Measurements from ENCODE around the gene ABCC2. TPM values are rescaled to one million over a fixed set of nuclear protein-coding genes. Genes with fewer than 3 reads are reported as not detected.

ABCC2 gene
- total and polyA plus RNA-seq, 9 of the 15 experiments (the other 6 are each of a cell fraction or from before 2014, with no cell fraction given): 0.03 to 0.18 (median 0.10) TPM; not detected in 1

- no peaks in the 10 kb centered on the region for H3K79me2 ChIP-seq (ENCODE audit: control insufficient read depth, insufficient read depth, low read length)
- H3K9me3 ChIP-seq (replicated peaks; ENCODE audit: control insufficient read depth, insufficient read depth, low read depth, low read length): no peaks in the 10 kb centered on the region
- ChIA-PET CTCF (ENCODE audit: low intra/inter-chr PET ratio) (no interaction called here), POLR2A (no interaction called here)
- H4K20me1 ChIP-seq (replicated peaks; ENCODE audit: control insufficient read depth, insufficient read depth, low read length): no peaks in the 10 kb centered on the region
- H3K4me3 ChIP-seq: no peak overlapping the region
- no peak overlapping the region for H3K27ac ChIP-seq (ENCODE audit: extremely low read depth, low read depth, low read length)
- 4% methylated on average over 2 of the region's 5 CpGs for WGBS (ENCODE audit: insufficient coverage, low coverage, missing lambda C conversion rate)
- TF ChIP-seq ELF4 (CRISPR knock-in tag; IDR thresholded peaks at IDR 0.05) (no peak), FIP1L1 (IDR thresholded peaks at IDR 0.05; ENCODE audit: low read depth, low read length, poor library complexity, severe bottlenecking) (no peak), ZNF507 (tag; conservative IDR thresholded peaks at IDR 0.05) (no peak), MYC (IDR thresholded peaks at IDR 0.05; ENCODE audit: low read depth, low read length) (no peak), MYC (CRISPR knock-in tag; IDR thresholded peaks at IDR 0.05; ENCODE audit: borderline replicate concordance, low read depth) (no peak), ZFP30 (CRISPR knock-in tag; IDR thresholded peaks at IDR 0.05; ENCODE audit: borderline replicate concordance) (no peak), ZNF121 (CRISPR knock-in tag; conservative IDR thresholded peaks at IDR 0.05) (no peak)
- H3K9ac ChIP-seq (ENCODE audit: insufficient read depth in 1 of 2, low read depth in 2 of 2, low read length in 2 of 2): no peak overlapping the region
- H3K4me2 ChIP-seq (ENCODE audit: insufficient read depth, low read length): no peak overlapping the region
- intact Hi-C loops (cut with micrococcal nuclease) (no loop called here), in situ Hi-C loops (cut with MboI) (no loop called here)
- no peaks in the 10 kb centered on the region; a peak in 1 of 5 replicates for H3K27me3 ChIP-seq (ENCODE audit: control insufficient read depth in 2 of 2, insufficient read depth in 2 of 2, low read length in 2 of 2)
- FAIRE-seq (no peak), DNase-seq (ENCODE audit: extremely low read depth in 1 of 4, low spot score in 3 of 4) (no peak), ATAC-seq (no peak)
- no peaks in the 10 kb centered on the region for H3K9me1 ChIP-seq (ENCODE audit: control insufficient read depth, insufficient read depth, low read length)
- no peak overlapping the region for H2AFZ ChIP-seq (ENCODE audit: low read depth, low read length)
- H3K4me1 ChIP-seq (replicated peaks in 1 of 2; ENCODE audit: control insufficient read depth in 2 of 2, insufficient read depth in 2 of 2, low read length in 2 of 2): no peaks in the 10 kb centered on the region; a peak in 1 of 5 replicates
- no peaks in the 10 kb centered on the region for H3K36me3 ChIP-seq (ENCODE audit: control insufficient read depth, insufficient read depth, low read length)
- BruUV-seq (replicated peaks): no TSS peak
Observed at GRCh38 chr10:99767901-99768300, 14.5 kb upstream of the ABCC2 start.

- no peak for TF ChIP-seq ZNF316 (IDR thresholded peaks at IDR 0.05)
- no peak for TF ChIP-seq MCM5 (IDR thresholded peaks at IDR 0.05; ENCODE audit: low read depth)
- no peak for TF ChIP-seq ZNF76 (CRISPR knock-in tag; IDR thresholded peaks at IDR 0.05; ENCODE audit: borderline replicate concordance)
- in situ Hi-C loops (cut with MboI): no loop called here
- H2AFZ ChIP-seq (ENCODE audit: low read depth, low read length): no peak overlapping the region
- no TSS peak for BruUV-seq (replicated peaks)
- CTCF ChIA-PET (ENCODE audit: low intra/inter-chr PET ratio): no interaction called here
- no peaks in the 10 kb centered on the region for H3K79me2 ChIP-seq (ENCODE audit: control insufficient read depth, insufficient read depth, low read length)
- intact Hi-C loops (cut with micrococcal nuclease): no loop called here
- no peak for ATAC-seq
- no peak overlapping the region for H3K4me3 ChIP-seq
- WGBS (ENCODE audit: insufficient coverage, low coverage, missing lambda C conversion rate): 15% methylated on average over 2 of the region's 2 CpGs
- H3K9me3 ChIP-seq (replicated peaks; ENCODE audit: control insufficient read depth, insufficient read depth, low read depth, low read length): no peaks in the 10 kb centered on the region
- no peak overlapping the region for H3K27ac ChIP-seq (ENCODE audit: extremely low read depth, low read depth, low read length)
- H3K27me3 ChIP-seq (ENCODE audit: control insufficient read depth in 2 of 2, insufficient read depth in 2 of 2, low read length in 2 of 2): no peaks in the 10 kb centered on the region; a peak in 1 of 5 replicates
- no peaks in the 10 kb centered on the region for H4K20me1 ChIP-seq (replicated peaks; ENCODE audit: control insufficient read depth, insufficient read depth, low read length)
- H3K9me1 ChIP-seq (ENCODE audit: control insufficient read depth, insufficient read depth, low read length): no peaks in the 10 kb centered on the region
- no peak overlapping the region for H3K9ac ChIP-seq (ENCODE audit: insufficient read depth in 1 of 2, low read depth in 2 of 2, low read length in 2 of 2)
- no peaks in the 10 kb centered on the region for H3K36me3 ChIP-seq (ENCODE audit: control insufficient read depth, insufficient read depth, low read length)
- no peak overlapping the region for H3K4me2 ChIP-seq (ENCODE audit: insufficient read depth, low read length)
- FAIRE-seq: no peak
- no peak for DNase-seq (ENCODE audit: extremely low read depth in 1 of 4, low spot score in 3 of 4)
- no peaks in the 10 kb centered on the region; a peak in 1 of 5 replicates for H3K4me1 ChIP-seq (replicated peaks in 1 of 2; ENCODE audit: control insufficient read depth in 2 of 2, insufficient read depth in 2 of 2, low read length in 2 of 2)
- POLR2A ChIA-PET: interaction anchor here (1.2 kb wide), 1 partner anchor 10 kb away, joined by 5 read pairs; no protein-coding TSS in a partner anchor
Observed at GRCh38 chr10:99768556-99768955, 13.9 kb upstream of the ABCC2 start.
